LNCAP (cell line): ENCODE data around the gene SLC17A7.

Experiments used
- TF ChIP-seq, protein P1 (sequence below): fragments of 450-650 bp; IDR thresholded peaks from 2 replicates; pipeline ENCODE4 v1.5.1; 2017; ENCODE audit warnings: mild to moderate bottlenecking

The SLC17A7 gene

GRCh38 chr19:49486710-49487276, 45.5 kb upstream of the SLC17A7 start:
- TF ChIP-seq, protein P1, sequence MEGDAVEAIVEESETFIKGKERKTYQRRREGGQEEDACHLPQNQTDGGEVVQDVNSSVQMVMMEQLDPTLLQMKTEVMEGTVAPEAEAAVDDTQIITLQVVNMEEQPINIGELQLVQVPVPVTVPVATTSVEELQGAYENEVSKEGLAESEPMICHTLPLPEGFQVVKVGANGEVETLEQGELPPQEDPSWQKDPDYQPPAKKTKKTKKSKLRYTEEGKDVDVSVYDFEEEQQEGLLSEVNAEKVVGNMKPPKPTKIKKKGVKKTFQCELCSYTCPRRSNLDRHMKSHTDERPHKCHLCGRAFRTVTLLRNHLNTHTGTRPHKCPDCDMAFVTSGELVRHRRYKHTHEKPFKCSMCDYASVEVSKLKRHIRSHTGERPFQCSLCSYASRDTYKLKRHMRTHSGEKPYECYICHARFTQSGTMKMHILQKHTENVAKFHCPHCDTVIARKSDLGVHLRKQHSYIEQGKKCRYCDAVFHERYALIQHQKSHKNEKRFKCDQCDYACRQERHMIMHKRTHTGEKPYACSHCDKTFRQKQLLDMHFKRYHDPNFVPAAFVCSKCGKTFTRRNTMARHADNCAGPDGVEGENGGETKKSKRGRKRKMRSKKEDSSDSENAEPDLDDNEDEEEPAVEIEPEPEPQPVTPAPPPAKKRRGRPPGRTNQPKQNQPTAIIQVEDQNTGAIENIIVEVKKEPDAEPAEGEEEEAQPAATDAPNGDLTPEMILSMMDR: no peak

DNA sequence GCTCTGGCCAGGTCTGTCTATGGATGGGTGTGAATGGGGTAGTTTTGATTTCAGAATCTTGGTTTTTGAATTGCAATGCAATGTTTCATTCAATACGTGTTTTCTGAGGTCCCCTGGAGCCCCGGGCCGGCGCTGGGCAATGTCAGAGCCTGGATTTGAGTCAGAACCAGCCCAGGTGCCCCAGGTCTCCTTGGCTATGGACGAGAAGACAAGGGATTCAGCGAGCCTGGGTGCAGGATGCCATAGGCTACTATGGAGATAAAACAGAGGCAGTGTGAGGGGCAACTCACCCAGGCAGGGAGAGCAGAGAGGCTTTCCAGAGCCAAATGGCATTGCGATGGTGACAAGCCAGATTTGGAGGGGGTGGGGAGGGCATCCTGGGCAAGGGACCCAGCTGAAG, 44.9 kb upstream of the SLC17A7 start:
- TF ChIP-seq, protein P1: no peak

GRCh38 chr19:49481020-49481683, 39.8 kb upstream of the SLC17A7 start:
- TF ChIP-seq, protein P1: no peak

DNA sequence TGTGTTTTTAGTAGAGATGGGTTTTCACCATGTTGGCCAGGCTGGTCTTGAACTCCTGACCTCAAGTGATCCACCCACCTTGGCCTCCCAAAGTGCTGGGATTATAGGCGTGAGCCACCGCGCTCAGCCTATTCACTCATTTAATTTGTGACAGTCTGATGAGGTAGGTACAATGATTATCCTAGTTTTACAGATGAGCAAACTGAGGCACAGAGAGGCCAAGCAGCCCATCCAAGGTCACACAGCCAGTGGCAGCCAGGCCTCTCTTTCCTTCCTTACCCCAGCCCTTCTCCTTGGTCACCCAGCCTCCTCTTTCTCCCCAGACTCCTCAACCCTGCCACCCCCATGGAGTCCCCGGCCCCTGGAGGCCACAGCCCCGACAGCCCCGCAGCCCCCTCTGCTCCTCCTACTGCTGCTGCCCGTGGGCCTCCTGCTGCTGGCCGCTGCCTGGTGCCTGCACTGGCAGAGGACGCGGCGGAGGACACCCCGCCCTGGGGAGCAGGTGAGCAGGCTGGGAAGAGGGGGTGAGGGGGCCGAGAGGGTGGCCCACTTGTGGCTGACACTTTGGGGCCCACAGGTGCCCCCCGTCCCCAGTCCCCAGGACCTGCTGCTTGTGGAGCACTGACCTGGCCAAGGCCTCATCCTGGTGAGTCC, 38.8 kb upstream of the SLC17A7 start:
- TF ChIP-seq, protein P1: no peak

DNA sequence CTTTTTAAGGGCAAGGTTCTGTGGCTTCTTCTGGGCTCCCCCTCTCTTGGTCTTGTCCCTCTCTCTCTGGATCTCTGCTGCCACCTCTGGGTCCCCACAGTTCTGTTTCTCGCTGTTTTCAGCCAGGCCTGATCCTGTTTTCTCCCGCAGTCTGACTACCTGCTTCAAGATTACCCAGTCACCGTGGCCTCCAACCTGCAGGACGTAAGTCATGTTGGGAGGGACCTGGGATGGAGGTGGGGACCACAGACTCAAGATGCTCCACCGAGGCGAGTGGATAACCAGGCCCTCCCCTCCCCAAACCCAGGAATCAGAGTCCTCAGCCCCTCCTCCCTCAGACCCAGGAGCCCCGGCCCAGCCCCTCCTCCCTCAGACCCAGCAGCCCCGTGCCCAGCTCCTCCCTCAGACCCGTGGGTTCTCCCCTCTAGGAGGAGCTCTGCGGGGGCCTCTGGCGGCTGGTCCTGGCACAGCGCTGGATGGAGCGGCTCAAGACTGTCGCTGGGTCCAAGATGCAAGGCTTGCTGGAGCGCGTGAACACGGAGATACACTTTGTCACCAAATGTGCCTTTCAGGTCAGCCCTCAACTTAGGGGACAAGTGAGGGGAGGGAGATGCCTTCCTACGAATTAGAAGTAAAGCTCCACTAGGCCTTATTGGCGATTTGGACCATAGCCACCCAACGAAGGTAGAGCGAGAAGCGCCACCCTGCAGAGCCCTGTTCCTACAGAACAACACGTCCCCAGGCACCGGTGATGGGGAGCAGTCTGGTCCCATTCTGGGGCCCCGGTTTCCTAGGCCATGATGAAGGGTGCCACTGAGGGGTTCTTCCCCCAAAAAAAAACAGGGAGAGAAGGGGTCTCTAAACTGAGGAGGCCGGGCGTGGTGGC, 34.9 kb upstream of the SLC17A7 start:
- TF ChIP-seq, protein P1: peak; percentile 24; the same call in 1 of the 2 replicates

DNA sequence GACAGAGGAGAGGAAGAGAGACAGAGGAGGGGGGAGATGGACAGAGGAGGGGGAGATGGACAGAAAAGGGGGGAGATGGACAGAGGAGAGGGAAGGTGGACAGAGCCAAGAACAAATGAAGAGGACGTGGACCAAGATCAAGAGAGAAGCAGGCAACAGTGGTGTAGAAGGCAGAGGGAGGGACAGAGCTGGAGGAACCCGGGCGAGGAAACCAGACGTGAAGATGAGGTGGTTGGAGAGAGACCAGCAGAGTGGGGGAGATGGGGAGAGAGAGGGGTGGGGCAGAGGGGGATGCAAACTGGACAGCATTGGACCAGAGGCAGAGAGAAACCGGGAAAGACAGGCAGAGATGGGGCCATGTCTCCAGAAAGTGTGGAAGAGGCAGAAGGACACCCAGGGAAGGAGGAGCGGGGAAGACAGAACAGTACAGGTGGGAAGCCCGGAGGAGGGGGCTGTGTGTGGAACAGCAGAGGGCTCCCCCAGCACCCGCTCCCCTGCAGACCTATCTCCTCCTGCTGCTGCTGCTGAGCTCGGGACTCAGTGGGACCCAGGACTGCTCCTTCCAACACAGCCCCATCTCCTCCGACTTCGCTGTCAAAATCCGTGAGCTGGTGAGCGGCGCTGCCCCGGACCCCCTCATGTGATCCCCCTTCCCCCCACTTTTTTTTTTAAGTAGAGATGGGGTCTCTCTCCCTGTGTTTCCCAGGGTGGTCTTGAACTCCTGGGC, 34.0 kb upstream of the SLC17A7 start:
- TF ChIP-seq, protein P1: no peak

DNA sequence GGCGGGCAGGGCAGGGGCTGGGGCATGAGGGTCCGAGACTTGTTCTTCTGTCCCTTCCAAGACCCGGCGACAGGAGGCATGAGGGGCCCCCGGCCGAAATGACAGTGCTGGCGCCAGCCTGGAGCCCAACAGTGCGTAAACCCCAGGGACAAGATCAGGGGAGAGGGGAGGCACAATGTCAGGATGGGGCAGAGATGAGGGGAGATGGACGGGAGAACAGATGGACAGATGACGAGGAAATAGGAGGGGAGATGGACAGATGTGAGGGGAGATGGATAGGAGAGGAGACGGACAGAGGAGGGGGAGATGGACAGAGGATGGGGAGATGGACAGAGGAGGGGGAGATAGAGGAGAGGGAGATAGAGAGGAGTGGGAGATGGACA, 33.2 kb upstream of the SLC17A7 start:
- TF ChIP-seq, protein P1: no peak
